Astrocyte of the cerebellum (primary cell): ENCODE data around the gene PPME1.

Experiments used
- DNase-seq: peaks from one replicate; pipeline ENCODE4 v3.0.0-alpha.2; 2011; ENCODE audit warnings: low read depth
- H3K4me3 ChIP-seq: 2 replicates; pipeline ENCODE4 v1.5.1; 2011; ENCODE audit warnings: mild to moderate bottlenecking, low read depth, low read length, moderate library complexity
- in situ Hi-C: cut with HindIII; loops from 2 replicates; pipeline ENCODE4 v1.10.0; 2017; ENCODE audit warnings: low sequenced_read_pairs
- TF ChIP-seq, protein P1 (sequence below): IDR thresholded peaks from 2 replicates; pipeline ENCODE4 v1.5.1; 2012; ENCODE audit warnings: low read length, low read depth, moderate library complexity, mild to moderate bottlenecking; ENCODE audit errors: missing control alignments

The PPME1 gene

DNA sequence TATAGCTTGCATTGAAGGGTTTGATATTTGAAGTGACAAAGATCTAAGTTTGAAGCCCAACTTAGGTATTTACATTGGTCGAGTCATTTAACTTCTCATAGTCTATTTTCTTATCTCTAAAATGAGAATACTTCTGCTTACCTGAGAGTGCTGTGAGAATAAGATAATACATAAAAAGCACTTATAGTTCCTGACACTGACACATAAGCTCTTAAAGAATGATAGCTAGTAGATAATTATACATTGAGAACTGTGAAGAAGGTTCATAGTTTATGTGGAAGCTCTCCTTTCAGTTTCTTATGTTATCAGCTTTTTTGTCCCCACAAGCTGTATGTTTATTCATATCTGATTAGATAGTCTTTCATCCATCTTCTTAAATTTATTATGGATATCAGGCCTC is 4.8 kb downstream of the PPME1 start:
- in situ Hi-C loops = no loop called here
- TF ChIP-seq, protein P1, sequence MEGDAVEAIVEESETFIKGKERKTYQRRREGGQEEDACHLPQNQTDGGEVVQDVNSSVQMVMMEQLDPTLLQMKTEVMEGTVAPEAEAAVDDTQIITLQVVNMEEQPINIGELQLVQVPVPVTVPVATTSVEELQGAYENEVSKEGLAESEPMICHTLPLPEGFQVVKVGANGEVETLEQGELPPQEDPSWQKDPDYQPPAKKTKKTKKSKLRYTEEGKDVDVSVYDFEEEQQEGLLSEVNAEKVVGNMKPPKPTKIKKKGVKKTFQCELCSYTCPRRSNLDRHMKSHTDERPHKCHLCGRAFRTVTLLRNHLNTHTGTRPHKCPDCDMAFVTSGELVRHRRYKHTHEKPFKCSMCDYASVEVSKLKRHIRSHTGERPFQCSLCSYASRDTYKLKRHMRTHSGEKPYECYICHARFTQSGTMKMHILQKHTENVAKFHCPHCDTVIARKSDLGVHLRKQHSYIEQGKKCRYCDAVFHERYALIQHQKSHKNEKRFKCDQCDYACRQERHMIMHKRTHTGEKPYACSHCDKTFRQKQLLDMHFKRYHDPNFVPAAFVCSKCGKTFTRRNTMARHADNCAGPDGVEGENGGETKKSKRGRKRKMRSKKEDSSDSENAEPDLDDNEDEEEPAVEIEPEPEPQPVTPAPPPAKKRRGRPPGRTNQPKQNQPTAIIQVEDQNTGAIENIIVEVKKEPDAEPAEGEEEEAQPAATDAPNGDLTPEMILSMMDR = no peak
- DNase-seq = no peak
- no peak overlapping the region for H3K4me3 ChIP-seq

GRCh38 chr11:74179234-74180052 is 8.4 kb downstream of the PPME1 start:
- in situ Hi-C loops = no loop called here
- no peak for DNase-seq
- no peak overlapping the region for H3K4me3 ChIP-seq
- TF ChIP-seq, protein P1 = no peak

GRCh38 chr11:74182635-74183034 is 11.5 kb downstream of the PPME1 start:
- no peak for DNase-seq

GRCh38 chr11:74185285-74185684 is 14.2 kb downstream of the PPME1 start:
- H3K4me3 ChIP-seq = no peak overlapping the region
- in situ Hi-C loops = no loop called here
- no peak for DNase-seq
- TF ChIP-seq, protein P1 = no peak

More at GRCh38 chr11:74182635-74183034, 11.5 kb downstream of the PPME1 start:
- no peak overlapping the region for H3K4me3 ChIP-seq
- in situ Hi-C loops = no loop called here
- TF ChIP-seq, protein P1 = no peak

- DNase-seq = no peak
- no peak overlapping the region for H3K4me3 ChIP-seq
- in situ Hi-C loops = no loop called here
- TF ChIP-seq, protein P1 = no peak
These were observed 14.6 kb downstream of the PPME1 start for GRCh38 chr11:74185695-74186094.

GRCh38 chr11:74195828-74196227 is 24.7 kb downstream of the PPME1 start:
- TF ChIP-seq, protein P1 = no peak
- DNase-seq = no peak
- in situ Hi-C loops = no loop called here
- no peak overlapping the region for H3K4me3 ChIP-seq
